AG09319 (cell line): ENCODE results near the gene C1orf232.

Experiments used
- DNase-seq: peaks from one replicate; pipeline ENCODE4 v3.0.0-alpha.2; 2010; ENCODE audit warnings: low read depth; ENCODE audit errors: extremely low read depth
- CTCF ChIP-seq: IDR thresholded peaks from 2 replicates; pipeline ENCODE4 v1.5.1; 2011; ENCODE audit warnings: low read depth, mild to moderate bottlenecking, inconsistent platforms, low read length, moderate library complexity

Gene C1orf232

GRCh38 chr1:26177182-26177684, 8.5 kb upstream of the C1orf232 start, which contains the start of gene CNKSR1:
CNKSR1 (plus strand) TSS chr1:26177491; CDS start chr1:26177548, 57 bp downstream.
- no peak for TF ChIP-seq CTCF
- DNase-seq = no peak

- no peak for DNase-seq
- no peak for TF ChIP-seq CTCF
Measured at GRCh38 chr1:26175346-26175745, 6.6 kb upstream of the C1orf232 start.

- TF ChIP-seq CTCF = no peak
- DNase-seq = no peak
Measured at GRCh38 chr1:26171084-26172072, 2.6 kb upstream of the C1orf232 start, which contains the start of gene ZNF593OS. ZNF593OS (minus strand) TSS chr1:26171832; CDS start chr1:26171661, 171 bp downstream.

- TF ChIP-seq CTCF = no peak
- DNase-seq = no peak
Measured at GRCh38 chr1:26170472-26170821, 1.7 kb upstream of the C1orf232 start.

GRCh38 chr1:26169669-26170471, 1.1 kb upstream of the C1orf232 start, which contains the start of gene ZNF593:
ZNF593 (plus strand) TSS chr1:26169908; CDS start chr1:26169984, 76 bp downstream.
- peak; percentile 91 for TF ChIP-seq CTCF
- peak; percentile 78 for DNase-seq

GRCh38 chr1:26169198-26169554, 413 bp upstream of the C1orf232 start:
- TF ChIP-seq CTCF = no peak
- DNase-seq = no peak
